CD4-positive, alpha-beta T cell treated with Interleukin-15 for 4 hours (primary cell): ENCODE data around the gene NELL1.

Experiments
- DNase-seq: peaks from one replicate; pipeline ENCODE4 v3.0.0-alpha.2; 2020; ENCODE audit warnings: low spot score

Gene NELL1

GRCh38 chr11:21421711-21422329, 752.4 kb downstream of the NELL1 start:
- DNase-seq = no peak

GRCh38 chr11:21426931-21427330, 757.5 kb downstream of the NELL1 start:
- DNase-seq = no peak

GRCh38 chr11:21427726-21428125, 758.3 kb downstream of the NELL1 start:
- DNase-seq = no peak

- DNase-seq = no peak
These were observed 759.4 kb downstream of the NELL1 start for GRCh38 chr11:21428796-21429195.

- DNase-seq = no peak
These were observed 760.0 kb downstream of the NELL1 start for GRCh38 chr11:21429401-21429800.

GRCh38 chr11:21430537-21430936, 761.2 kb downstream of the NELL1 start:
- no peak for DNase-seq

- DNase-seq = no peak
These were observed 777.7 kb downstream of the NELL1 start for GRCh38 chr11:21446939-21447590.

GRCh38 chr11:21447871-21448270, 778.5 kb downstream of the NELL1 start:
- DNase-seq = no peak

GRCh38 chr11:21456186-21456585, 786.8 kb downstream of the NELL1 start:
- no peak for DNase-seq

GRCh38 chr11:21460082-21460481, 790.7 kb downstream of the NELL1 start:
- no peak for DNase-seq

- no peak for DNase-seq
These were observed 792.3 kb downstream of the NELL1 start for GRCh38 chr11:21461701-21462100.

GRCh38 chr11:21464601-21465193, 795.3 kb downstream of the NELL1 start:
- DNase-seq = no peak

GRCh38 chr11:21465203-21465602, 795.8 kb downstream of the NELL1 start:
- no peak for DNase-seq

- DNase-seq = no peak
These were observed 796.5 kb downstream of the NELL1 start for GRCh38 chr11:21465920-21466319.

GRCh38 chr11:21470521-21470920, 801.1 kb downstream of the NELL1 start:
- no peak for DNase-seq

- DNase-seq = no peak
These were observed 802.9 kb downstream of the NELL1 start for GRCh38 chr11:21472261-21472660.

GRCh38 chr11:21474529-21474928, 805.1 kb downstream of the NELL1 start:
- no peak for DNase-seq

- DNase-seq = no peak
These were observed 805.9 kb downstream of the NELL1 start for GRCh38 chr11:21475276-21475675.

GRCh38 chr11:21476588-21476987, 807.2 kb downstream of the NELL1 start:
- no peak for DNase-seq

GRCh38 chr11:21480240-21480639, 810.9 kb downstream of the NELL1 start:
- no peak for DNase-seq

- DNase-seq = no peak
These were observed 811.9 kb downstream of the NELL1 start for GRCh38 chr11:21481255-21481654.

GRCh38 chr11:21484039-21484438, 814.7 kb downstream of the NELL1 start:
- no peak for DNase-seq

- DNase-seq = no peak
These were observed 815.6 kb downstream of the NELL1 start for GRCh38 chr11:21485006-21485405.

- DNase-seq = no peak
These were observed 816.0 kb downstream of the NELL1 start for GRCh38 chr11:21485426-21485825.
